GM21381 (cell line): ENCODE data around the gene ZCCHC24.

Source experiments
- ATAC-seq: cut with Tn5 transposase; IDR thresholded peaks from one replicate; pipeline ENCODE4 v1.9.1; 2021; ENCODE audit warnings: mild to moderate bottlenecking, moderate library complexity; ENCODE audit not compliant: unreplicated experiment

The ZCCHC24 gene

GRCh38 chr10:79473496-79474095 is 28.2 kb upstream of the ZCCHC24 start:
- no peak for ATAC-seq

- ATAC-seq, result no peak
Observed at GRCh38 chr10:79472951-79473350, 27.5 kb upstream of the ZCCHC24 start.

GRCh38 chr10:79472449-79472848 is 27.0 kb upstream of the ZCCHC24 start:
- ATAC-seq, result no peak

GRCh38 chr10:79471776-79472175 is 26.4 kb upstream of the ZCCHC24 start:
- ATAC-seq, result no peak

- ATAC-seq, result no peak
Observed at GRCh38 chr10:79470096-79470495, 24.7 kb upstream of the ZCCHC24 start.

GRCh38 chr10:79468841-79469585 is 23.6 kb upstream of the ZCCHC24 start:
- ATAC-seq, result no peak

GRCh38 chr10:79468015-79468560 is 22.7 kb upstream of the ZCCHC24 start:
- no peak for ATAC-seq

GRCh38 chr10:79465341-79465740 is 19.9 kb upstream of the ZCCHC24 start:
- no peak for ATAC-seq

GRCh38 chr10:79463578-79464496 is 18.4 kb upstream of the ZCCHC24 start:
- no peak for ATAC-seq

- ATAC-seq, result no peak
Observed at GRCh38 chr10:79460687-79461086, 15.3 kb upstream of the ZCCHC24 start.

- ATAC-seq, result no peak
Observed at GRCh38 chr10:79459243-79459642, 13.8 kb upstream of the ZCCHC24 start.

- no peak for ATAC-seq
Observed at GRCh38 chr10:79458483-79458882, 13.1 kb upstream of the ZCCHC24 start.

- ATAC-seq, result no peak
Observed at GRCh38 chr10:79457256-79457785, 11.9 kb upstream of the ZCCHC24 start.

GRCh38 chr10:79454259-79454658 is 8.8 kb upstream of the ZCCHC24 start:
- ATAC-seq, result no peak

- no peak for ATAC-seq
Observed at GRCh38 chr10:79453392-79453791, 8.0 kb upstream of the ZCCHC24 start.

- ATAC-seq, result no peak
Observed at GRCh38 chr10:79452174-79452611, 6.8 kb upstream of the ZCCHC24 start.

- no peak for ATAC-seq
Observed at GRCh38 chr10:79451046-79451699, 5.7 kb upstream of the ZCCHC24 start.

- ATAC-seq, result no peak
Observed at GRCh38 chr10:79449181-79450146, 4.0 kb upstream of the ZCCHC24 start.

- ATAC-seq, result no peak
Observed at GRCh38 chr10:79448732-79449049, 3.3 kb upstream of the ZCCHC24 start.
